GM18502 (cell line): ENCODE measurements around the gene MAST4.

Source experiments
- ATAC-seq: cut with Tn5 transposase; IDR thresholded peaks from one replicate; pipeline ENCODE4 v1.9.1; 2021; ENCODE audit warnings: mild to moderate bottlenecking; ENCODE audit not compliant: unreplicated experiment, poor library complexity

The MAST4 gene

GRCh38 chr5:66889524-66889923, 293.3 kb downstream of the MAST4 start:
- no peak for ATAC-seq

- ATAC-seq: no peak
Observed at GRCh38 chr5:66891184-66891925, 295.2 kb downstream of the MAST4 start.

GRCh38 chr5:66892716-66893115, 296.5 kb downstream of the MAST4 start:
- no peak for ATAC-seq

- ATAC-seq: no peak
Observed at GRCh38 chr5:66894480-66895240, 298.5 kb downstream of the MAST4 start.

GRCh38 chr5:66896171-66896570, 300.0 kb downstream of the MAST4 start:
- no peak for ATAC-seq

GRCh38 chr5:66897356-66897755, 301.2 kb downstream of the MAST4 start:
- ATAC-seq: no peak

GRCh38 chr5:66898241-66898995, 302.2 kb downstream of the MAST4 start:
- no peak for ATAC-seq

- ATAC-seq: no peak
Observed at GRCh38 chr5:66903218-66903617, 307.0 kb downstream of the MAST4 start.

- ATAC-seq: no peak
Observed at GRCh38 chr5:66903709-66904108, 307.5 kb downstream of the MAST4 start.

GRCh38 chr5:66904189-66904588, 308.0 kb downstream of the MAST4 start:
- ATAC-seq: no peak

- no peak for ATAC-seq
Observed at GRCh38 chr5:66906021-66906420, 309.8 kb downstream of the MAST4 start.

- no peak for ATAC-seq
Observed at GRCh38 chr5:66908230-66908629, 312.0 kb downstream of the MAST4 start.

- ATAC-seq: no peak
Observed at GRCh38 chr5:66909364-66909763, 313.2 kb downstream of the MAST4 start.

- ATAC-seq: no peak
Observed at GRCh38 chr5:66912787-66913186, 316.6 kb downstream of the MAST4 start.

GRCh38 chr5:66915531-66915930, 319.3 kb downstream of the MAST4 start:
- ATAC-seq: no peak

GRCh38 chr5:66922881-66923280, 326.7 kb downstream of the MAST4 start:
- no peak for ATAC-seq

GRCh38 chr5:66923457-66923856, 327.3 kb downstream of the MAST4 start:
- ATAC-seq: no peak

GRCh38 chr5:66923922-66924321, 327.7 kb downstream of the MAST4 start:
- ATAC-seq: no peak

GRCh38 chr5:66927140-66927539, 330.9 kb downstream of the MAST4 start:
- ATAC-seq: no peak

GRCh38 chr5:66929281-66929680, 333.1 kb downstream of the MAST4 start:
- ATAC-seq: no peak

- ATAC-seq: no peak
Observed at GRCh38 chr5:66929995-66930394, 333.8 kb downstream of the MAST4 start.
